Peyer's patch (tissue), 4 donors: ENCODE results near the gene GPC5. TPM values are rescaled to one million over a fixed set of nuclear protein-coding genes. Genes with fewer than 3 reads are reported as not detected.
"Not testable (repeated sequence)": the region's sequence is repeated elsewhere in the genome, so short reads cannot be mapped to it uniquely, and the experiment has no call there.

ENCODE experiments used
- DNase-seq, 3 donors: peaks; one replicate each; pipeline ENCODE4 v3.0.0-alpha.2; 2017 to 2019
- H3K27ac ChIP-seq, 4 donors: fragments of 200-600 bp; sonication (generic); one replicate each; pipeline ENCODE4 v1.5.1; 2016 to 2019
- H3K27me3 ChIP-seq, 2 donors: fragments of 200-600 bp; sonication (generic); one replicate each; pipeline ENCODE4 v1.5.1; 2019
- H3K36me3 ChIP-seq, 3 donors: fragments of 200-600 bp; sonication (generic); one replicate each; pipeline ENCODE4 v1.5.1; 2016 to 2019
- H3K4me1 ChIP-seq, 4 donors: fragments of 200-600 bp; sonication (generic); one replicate each; pipeline ENCODE4 v1.5.1; 2016 to 2019
- H3K4me3 ChIP-seq, 4 donors: fragments of 200-600 bp; sonication (generic); 1 replicate in 3 of 4; 2 replicates in 1 of 4; pipeline ENCODE4 v1.5.1; 2016 to 2019; ENCODE audit warnings: mild to moderate bottlenecking in 1 of 4
- H3K9me3 ChIP-seq, 4 donors: fragments of 200-600 bp; sonication (generic); one replicate each; pipeline ENCODE4 v1.5.1; 2016 to 2019; ENCODE audit warnings: mild to moderate bottlenecking in 1 of 4
- CTCF ChIP-seq, 6 experiments: fragments of 450-650 bp in 4 of 6; fragments of 200-600 bp in 2 of 6; sonication (generic) in 1 of 6; IDR thresholded peaks; one replicate each; pipeline ENCODE4 v1.5.1; 2017 to 2019; ENCODE audit warnings: antibody characterized with exemption in 6 of 6, mild to moderate bottlenecking in 3 of 6, moderate library complexity in 1 of 6
- POLR2A ChIP-seq, 2 donors: fragments of 450-650 bp; IDR thresholded peaks; one replicate each; pipeline ENCODE4 v1.5.1; 2017; ENCODE audit warnings: antibody characterized with exemption in 2 of 2, mild to moderate bottlenecking in 2 of 2, moderate library complexity in 2 of 2
- total RNA-seq, 4 donors: library from RNA; depleted of rRNA; stranded (reverse); fragments of >200 nt; gene quantifications; one replicate each; pipeline ENCODE4 v1.1.0, GENCODE V29; 2016

The GPC5 gene
- total RNA-seq, 4 donors from 2014 or later: 4.1 TPM; not detected in 3

- no peak for TF ChIP-seq POLR2A (IDR thresholded peaks at IDR 0.05)
- TF ChIP-seq CTCF (IDR thresholded peaks at IDR 0.05): no peak
- Histone ChIP-seq H3K9me3 (no peaks in the 10 kb centered on the region), H3K4me1 (no peaks in the 10 kb centered on the region), H3K4me3 (no peak overlapping the region), H3K27me3 (no peaks in the 10 kb centered on the region), H3K27ac (no peak overlapping the region), H3K36me3 (no peaks in the 10 kb centered on the region)
- no peak for DNase-seq
These were observed 861.1 kb downstream of the GPC5 start for GRCh38 chr13:92259523-92259922.

DNA sequence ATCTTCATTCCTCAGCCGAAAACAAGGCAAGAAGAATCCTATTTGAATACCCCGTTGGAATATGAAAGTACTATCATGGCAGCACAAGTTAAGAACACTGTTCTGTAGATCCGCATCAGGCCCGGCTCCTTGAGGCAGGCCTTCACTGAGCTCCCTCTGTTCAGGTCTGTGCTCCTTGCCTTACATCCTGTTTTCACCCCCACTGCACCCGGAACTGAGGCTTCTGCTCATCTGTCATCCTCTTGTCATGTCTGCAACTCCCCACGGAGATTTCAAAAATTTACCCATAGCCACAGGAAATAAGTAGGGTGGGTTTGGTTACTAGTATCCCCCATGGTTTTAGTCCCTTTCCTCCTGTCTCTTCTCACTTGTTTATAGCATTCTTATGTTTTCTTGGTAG is 861.9 kb downstream of the GPC5 start:
- Histone ChIP-seq H3K27me3 (no peaks in the 10 kb centered on the region), H3K4me3 (no peak overlapping the region), H3K9me3 (no peaks in the 10 kb centered on the region), H3K36me3 (no peaks in the 10 kb centered on the region), H3K27ac (no peak overlapping the region), H3K4me1 (no peaks in the 10 kb centered on the region)
- TF ChIP-seq CTCF (IDR thresholded peaks at IDR 0.05): no peak
- TF ChIP-seq POLR2A (IDR thresholded peaks at IDR 0.05): no peak
- DNase-seq: no peak

GRCh38 chr13:92262100-92262788 is 863.8 kb downstream of the GPC5 start:
- Histone ChIP-seq H3K4me3 (no peak overlapping the region), H3K9me3 (no peaks in the 10 kb centered on the region), H3K27ac (no peak overlapping the region), H3K36me3 (no peaks in the 10 kb centered on the region), H3K4me1 (no peaks in the 10 kb centered on the region), H3K27me3 (no peaks in the 10 kb centered on the region)
- no peak for DNase-seq
- no peak for TF ChIP-seq CTCF (IDR thresholded peaks at IDR 0.05)
- no peak for TF ChIP-seq POLR2A (IDR thresholded peaks at IDR 0.05)

- no peak overlapping the region for H3K4me3 ChIP-seq
- H3K27ac ChIP-seq: no peak overlapping the region
- H3K9me3 ChIP-seq: no peaks in the 10 kb centered on the region
- no peak for DNase-seq
- H3K4me1 ChIP-seq: no peaks in the 10 kb centered on the region
- H3K27me3 ChIP-seq: no peaks in the 10 kb centered on the region
- TF ChIP-seq POLR2A (IDR thresholded peaks at IDR 0.05) (no peak), CTCF (IDR thresholded peaks at IDR 0.05) (no peak)
- H3K36me3 ChIP-seq: no peaks in the 10 kb centered on the region
These were observed 867.0 kb downstream of the GPC5 start for GRCh38 chr13:92265408-92265807.

DNA sequence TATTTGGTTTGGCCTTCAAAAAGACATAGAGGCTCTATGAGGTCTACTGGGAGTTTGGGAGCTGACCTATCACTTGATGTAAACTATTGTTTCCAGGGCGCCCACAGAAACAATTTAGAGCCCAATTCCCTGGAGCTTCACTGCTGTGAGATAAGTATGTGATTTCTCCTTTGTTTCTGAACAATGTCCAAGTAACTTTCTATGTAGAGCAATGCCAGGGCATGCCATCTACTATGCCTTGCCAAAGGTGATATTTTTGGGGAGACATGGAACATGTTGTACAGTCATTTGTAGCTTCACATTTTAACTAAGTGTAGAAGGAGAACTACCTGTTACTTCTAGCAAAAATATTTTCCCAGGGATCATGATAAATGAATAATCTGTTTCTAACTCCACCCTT is 872.6 kb downstream of the GPC5 start:
- DNase-seq: no peak
- Histone ChIP-seq H3K27me3 (no peaks in the 10 kb centered on the region), H3K36me3 (no peaks in the 10 kb centered on the region), H3K27ac (no peak overlapping the region), H3K9me3 (no peaks in the 10 kb centered on the region), H3K4me3 (no peak overlapping the region), H3K4me1 (no peaks in the 10 kb centered on the region)
- TF ChIP-seq POLR2A (IDR thresholded peaks at IDR 0.05) (no peak), CTCF (IDR thresholded peaks at IDR 0.05) (no peak)

DNA sequence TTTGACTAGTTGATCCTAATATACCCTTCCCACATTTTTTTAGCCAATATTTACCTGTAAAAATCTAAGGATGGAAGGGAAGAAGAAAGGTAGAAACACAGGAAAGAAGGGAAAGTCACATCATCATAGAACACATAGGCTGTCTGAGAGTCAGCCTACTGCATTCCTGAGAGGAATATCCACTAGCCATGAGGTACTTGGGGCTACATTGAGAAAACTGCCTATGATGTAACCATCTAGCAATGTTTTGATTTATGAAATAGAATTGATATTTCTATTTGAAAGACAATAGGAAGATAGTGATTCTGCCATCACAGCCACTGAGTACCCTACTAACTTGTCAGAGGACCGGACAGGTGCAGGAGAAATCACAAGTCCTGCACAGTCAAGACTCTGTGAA is 873.8 kb downstream of the GPC5 start:
- H3K4me3 ChIP-seq: no peak overlapping the region

GRCh38 chr13:92280986-92281385 is 882.6 kb downstream of the GPC5 start:
- DNase-seq, H3K27me3 ChIP-seq, H3K4me3 ChIP-seq, H3K27ac ChIP-seq, H3K9me3 ChIP-seq, H3K36me3 ChIP-seq, H3K4me1 ChIP-seq: not testable (repeated sequence)

More for the DNA sequence above, 873.8 kb downstream of the GPC5 start:
- Histone ChIP-seq H3K9me3 (no peaks in the 10 kb centered on the region), H3K27me3 (no peaks in the 10 kb centered on the region), H3K36me3 (no peaks in the 10 kb centered on the region), H3K27ac (no peak overlapping the region), H3K4me1 (no peaks in the 10 kb centered on the region)
- TF ChIP-seq CTCF (IDR thresholded peaks at IDR 0.05) (no peak), POLR2A (IDR thresholded peaks at IDR 0.05) (no peak)
- DNase-seq: no peak

DNA sequence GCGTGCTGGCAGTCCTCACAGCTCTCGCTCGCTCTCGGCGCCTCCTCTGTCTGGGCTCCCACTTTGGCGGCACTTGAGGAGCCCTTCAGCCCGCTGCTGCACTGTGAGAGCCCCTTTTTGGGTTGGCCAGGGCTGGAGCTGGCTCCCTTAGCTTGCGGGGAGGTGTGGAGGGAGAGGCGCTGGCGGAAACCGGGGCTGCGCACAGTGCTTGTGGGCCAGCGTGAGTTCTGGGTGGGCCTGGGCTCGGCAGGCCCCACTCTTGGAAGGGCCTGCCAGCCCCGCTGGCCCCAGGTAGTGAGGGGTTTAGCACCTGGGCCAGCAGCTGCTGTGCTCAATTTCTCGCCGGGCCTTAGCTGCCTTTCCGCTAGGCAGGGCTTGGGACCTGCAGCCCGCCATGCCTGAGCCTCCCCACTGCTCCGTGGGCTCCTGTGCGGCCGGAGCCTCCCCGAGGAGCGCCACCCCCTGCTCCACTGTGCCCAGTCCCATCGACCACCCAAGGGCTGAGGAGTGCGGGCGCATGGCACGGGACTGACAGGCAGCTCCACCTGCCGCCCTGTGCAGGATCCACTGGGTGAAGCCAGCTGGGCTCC is 892.4 kb downstream of the GPC5 start:
- H3K4me1 ChIP-seq, H3K27me3 ChIP-seq, H3K4me3 ChIP-seq, H3K9me3 ChIP-seq, H3K36me3 ChIP-seq, H3K27ac ChIP-seq, DNase-seq: not testable (repeated sequence)
